PC-9 (cell line): ENCODE data around the gene DOC2A.

Experiments
- EZH2 ChIP-seq: fragments of 200-600 bp; sonication (generic); IDR thresholded peaks from 2 replicates; pipeline ENCODE4 v1.8.0; 2017; ENCODE audit warnings: antibody characterized with exemption, low read depth
- TF ChIP-seq, protein P1 (sequence below): fragments of 200-600 bp; sonication (generic); conservative IDR thresholded peaks from 2 replicates; pipeline ENCODE4 v1.6.1; 2017; ENCODE audit warnings: mixed run types, antibody characterized with exemption, mild to moderate bottlenecking, moderate library complexity

DNA sequence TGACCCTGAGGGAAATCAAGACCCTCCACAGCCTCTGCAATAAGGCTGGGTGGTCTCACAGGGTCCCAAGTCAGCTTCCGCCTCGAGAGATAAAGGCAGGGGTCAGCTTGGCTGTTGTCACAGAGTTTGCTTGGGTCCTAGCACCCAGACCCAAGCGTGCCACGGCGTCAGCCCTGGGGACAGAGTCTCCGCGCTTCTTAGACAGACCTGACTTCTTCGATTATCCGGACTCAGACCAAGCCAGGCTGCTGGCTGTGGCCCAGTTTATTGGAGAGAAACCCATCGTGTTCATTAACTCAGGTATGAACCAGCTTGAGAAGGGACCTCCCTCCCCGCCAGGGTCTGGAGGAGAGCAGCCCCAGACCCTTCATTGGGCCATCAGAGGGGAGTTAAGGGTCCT is 12.8 kb upstream of the DOC2A start:
- TF ChIP-seq, protein P1, sequence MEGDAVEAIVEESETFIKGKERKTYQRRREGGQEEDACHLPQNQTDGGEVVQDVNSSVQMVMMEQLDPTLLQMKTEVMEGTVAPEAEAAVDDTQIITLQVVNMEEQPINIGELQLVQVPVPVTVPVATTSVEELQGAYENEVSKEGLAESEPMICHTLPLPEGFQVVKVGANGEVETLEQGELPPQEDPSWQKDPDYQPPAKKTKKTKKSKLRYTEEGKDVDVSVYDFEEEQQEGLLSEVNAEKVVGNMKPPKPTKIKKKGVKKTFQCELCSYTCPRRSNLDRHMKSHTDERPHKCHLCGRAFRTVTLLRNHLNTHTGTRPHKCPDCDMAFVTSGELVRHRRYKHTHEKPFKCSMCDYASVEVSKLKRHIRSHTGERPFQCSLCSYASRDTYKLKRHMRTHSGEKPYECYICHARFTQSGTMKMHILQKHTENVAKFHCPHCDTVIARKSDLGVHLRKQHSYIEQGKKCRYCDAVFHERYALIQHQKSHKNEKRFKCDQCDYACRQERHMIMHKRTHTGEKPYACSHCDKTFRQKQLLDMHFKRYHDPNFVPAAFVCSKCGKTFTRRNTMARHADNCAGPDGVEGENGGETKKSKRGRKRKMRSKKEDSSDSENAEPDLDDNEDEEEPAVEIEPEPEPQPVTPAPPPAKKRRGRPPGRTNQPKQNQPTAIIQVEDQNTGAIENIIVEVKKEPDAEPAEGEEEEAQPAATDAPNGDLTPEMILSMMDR: no peak
- no peak for TF ChIP-seq EZH2
